HepG2 (cell line): ENCODE results near the gene NUP107.

Experiments used
- CTCF ChIP-seq: sonication (generic); formaldehyde crosslinking; IDR thresholded peaks from 2 replicates; pipeline ENCODE4 v1.5.0; 2020; ENCODE audit warnings: mild to moderate bottlenecking, missing genetic modification reagents, moderate library complexity
- ETV6 ChIP-seq: sonication (generic); formaldehyde crosslinking; conservative IDR thresholded peaks from 2 replicates; pipeline ENCODE4 v1.4.0; 2020; ENCODE audit warnings: missing genetic modification reagents
- MAZ ChIP-seq, 2 experiments: sonication (generic) in 1 of 2; formaldehyde crosslinking in 1 of 2; IDR thresholded peaks; 2 replicates each; pipeline versions ENCODE4 v1.5.0 to v1.6.1; 2012 to 2020; ENCODE audit warnings: low read depth in 2 of 2, mild to moderate bottlenecking in 2 of 2, borderline replicate concordance in 1 of 2, improper control_type of control experiment in 1 of 2, low read length in 1 of 2, missing genetic modification reagents in 1 of 2, moderate library complexity in 1 of 2
- MTF2 ChIP-seq: sonication (generic); formaldehyde crosslinking; IDR thresholded peaks from 2 replicates; pipeline ENCODE4 v1.5.0; 2020; ENCODE audit warnings: missing genetic modification reagents, borderline replicate concordance
- NR2F1 ChIP-seq, 2 experiments: fragments of 450-650 bp in 1 of 2; formaldehyde crosslinking in 1 of 2; IDR thresholded peaks; 2 replicates each; pipeline versions ENCODE4 v1.5.0 to v1.6.1; 2016 to 2020; ENCODE audit warnings: mild to moderate bottlenecking in 1 of 2, missing compliant biosample characterization in 1 of 2, missing genetic modification reagents in 1 of 2, moderate library complexity in 1 of 2
- NR3C1 ChIP-seq: sonication (generic); formaldehyde crosslinking; IDR thresholded peaks from 2 replicates; pipeline ENCODE4 v1.4.0; 2020; ENCODE audit warnings: missing genetic modification reagents
- SMARCE1 ChIP-seq: fragments of 450-650 bp; IDR thresholded peaks from 2 replicates; pipeline ENCODE4 v1.6.1; 2017; ENCODE audit warnings: borderline replicate concordance
- SOX6 ChIP-seq, 2 experiments: fragments of 450-650 bp in 1 of 2; sonication (generic) in 1 of 2; formaldehyde crosslinking in 1 of 2; IDR thresholded peaks; 2 replicates each; pipeline versions ENCODE4 v1.4.0 to v1.6.1; 2017 to 2020; ENCODE audit warnings: antibody characterized with exemption in 1 of 2, mild to moderate bottlenecking in 1 of 2, missing genetic modification reagents in 1 of 2
- ZNF101 ChIP-seq: sonication (generic); formaldehyde crosslinking; IDR thresholded peaks from 2 replicates; pipeline ENCODE4 v1.4.0; 2020; ENCODE audit warnings: mild to moderate bottlenecking, low read depth, missing genetic modification reagents, borderline replicate concordance
- ZNF34 ChIP-seq: sonication (generic); formaldehyde crosslinking; IDR thresholded peaks from 2 replicates; pipeline ENCODE4 v1.4.0; 2020; ENCODE audit warnings: mild to moderate bottlenecking, missing genetic modification reagents, borderline replicate concordance

DNA sequence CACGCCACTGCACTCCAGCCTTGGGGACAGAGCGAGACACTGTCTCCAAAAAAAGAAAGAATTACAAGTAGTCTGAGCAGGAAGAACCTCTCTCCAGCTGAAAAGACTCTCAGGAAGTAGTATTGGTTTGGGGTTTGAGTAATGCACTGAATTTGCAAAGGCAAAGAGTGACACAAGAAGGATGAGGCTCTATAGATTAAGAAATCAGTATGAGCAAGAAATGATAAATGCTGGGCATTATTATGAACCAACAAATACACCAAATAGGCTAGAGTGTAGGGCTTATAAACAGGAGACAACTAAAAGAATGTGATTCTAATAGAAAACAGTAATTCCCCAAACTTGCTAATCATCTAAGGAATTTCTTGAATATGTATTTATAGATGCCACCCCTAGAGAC, 56.6 kb downstream of the NUP107 start:
- TF ChIP-seq NR3C1 (CRISPR knock-in tag) (no peak), ZNF101 (CRISPR knock-in tag) (no peak), ETV6 (CRISPR knock-in tag) (no peak), CTCF (CRISPR knock-in tag) (no peak), ZNF34 (CRISPR knock-in tag) (no peak), SOX6 (IDR thresholded peaks at IDR 0.05) (no peak), SOX6 (CRISPR knock-in tag; IDR thresholded peaks at IDR 0.05) (no peak), SMARCE1 (no peak), MTF2 (CRISPR knock-in tag) (no peak), NR2F1 (CRISPR knock-in tag; IDR thresholded peaks at IDR 0.05) (no peak), MAZ (IDR thresholded peaks at IDR 0.05; ENCODE audit: borderline replicate concordance, low read depth, low read length) (no peak), MAZ (CRISPR knock-in tag; IDR thresholded peaks at IDR 0.05; ENCODE audit: low read depth) (no peak)
